Effector CD4-positive, alpha-beta T cell (primary cell): ENCODE data around the gene WFDC2. TPM values are rescaled to one million over a fixed set of nuclear protein-coding genes. Genes with fewer than 3 reads are reported as not detected.
A peak's percentile ranks its signal among the peaks of the same experiment; 100 is the strongest.

Source experiments
- DNase-seq: peaks from one replicate; pipeline ENCODE4 v3.0.0-alpha.2; 2020
- total RNA-seq: gene quantifications from one replicate; lab custom pipeline; 2026; lab: John Stamatoyannopoulos, UW

Gene WFDC2, protein sequence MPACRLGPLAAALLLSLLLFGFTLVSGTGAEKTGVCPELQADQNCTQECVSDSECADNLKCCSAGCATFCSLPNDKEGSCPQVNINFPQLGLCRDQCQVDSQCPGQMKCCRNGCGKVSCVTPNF
- not detected for total RNA-seq

- no peak for DNase-seq
Observed at GRCh38 chr20:45469336-45470261, at the start of gene WFDC2. TSS of gene WFDC2 (plus strand) at chr20:45469753. CDS start at chr20:45469782, 29 bp downstream.

DNA sequence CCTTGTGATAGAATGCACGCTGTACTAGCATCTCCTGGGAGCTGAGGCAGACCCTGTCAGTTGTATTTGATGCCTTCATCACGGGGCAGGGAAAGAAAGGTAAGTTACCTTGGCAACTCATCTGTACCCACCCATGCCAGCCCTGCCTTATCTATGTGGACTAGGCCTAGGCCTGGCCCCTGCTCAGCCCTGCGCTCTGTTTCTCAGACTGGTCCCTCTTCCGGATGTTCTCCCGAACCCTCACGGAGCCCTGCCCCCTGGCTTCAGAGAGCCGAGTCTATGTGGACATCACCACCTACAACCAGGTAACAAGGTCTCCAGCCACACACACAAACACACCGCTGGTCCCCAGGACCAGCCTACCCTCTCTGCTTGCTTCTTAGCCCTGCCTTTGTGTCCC lies 49.4 kb upstream of the WFDC2 start:
- no peak for DNase-seq

- no peak for DNase-seq
Observed at GRCh38 chr20:45423700-45424099, 45.9 kb upstream of the WFDC2 start.

- DNase-seq, result no peak
Observed at GRCh38 chr20:45425561-45425960, 44.0 kb upstream of the WFDC2 start.

- DNase-seq, result no peak
Observed at GRCh38 chr20:45426320-45427016, 43.1 kb upstream of the WFDC2 start.

DNA sequence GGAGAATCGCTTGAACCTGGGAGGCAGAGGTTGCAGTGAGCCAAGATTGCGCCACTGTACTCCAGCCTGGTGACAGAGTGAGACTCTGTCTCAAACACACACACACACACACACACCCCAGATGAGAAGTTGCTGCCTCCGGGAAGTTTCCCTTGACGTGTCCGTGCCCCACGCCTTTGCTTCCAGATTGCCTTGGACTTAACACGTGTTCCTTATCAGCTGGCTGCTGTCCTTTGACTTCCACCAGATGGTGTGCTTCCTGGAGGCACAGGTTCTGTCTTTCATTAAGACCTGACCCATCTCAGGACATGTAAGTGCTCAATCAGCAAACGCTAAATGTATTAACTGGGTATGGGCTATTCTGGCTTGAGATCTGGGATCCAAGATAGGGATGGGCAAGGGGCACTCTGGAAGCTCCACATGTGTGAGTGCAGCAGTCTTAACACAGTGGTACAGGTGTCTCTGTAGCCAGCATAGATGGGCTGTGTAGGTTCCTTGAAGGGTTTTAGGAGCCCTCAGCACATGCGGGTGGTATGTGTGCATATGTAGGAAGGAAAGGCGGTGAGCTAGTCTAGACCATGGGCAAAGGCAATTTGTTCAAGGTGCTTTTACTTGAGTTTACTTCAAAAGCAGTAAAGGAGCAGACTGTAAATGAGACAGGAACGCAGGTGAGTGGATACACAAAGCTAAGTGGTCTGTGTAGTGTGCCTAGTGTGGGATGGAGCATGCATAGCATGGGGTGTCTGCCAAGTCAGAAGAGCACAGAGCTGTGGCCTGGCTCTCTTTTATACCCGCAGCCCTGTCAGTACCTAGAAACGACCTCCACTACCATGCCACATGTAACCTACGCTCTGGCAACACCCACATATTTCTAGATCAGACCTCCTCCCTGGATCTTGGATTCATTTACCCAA lies 42.1 kb upstream of the WFDC2 start:
- no peak for DNase-seq

- no peak for DNase-seq
Observed at GRCh38 chr20:45429618-45430017, 39.9 kb upstream of the WFDC2 start.

- no peak for DNase-seq
Observed at GRCh38 chr20:45432294-45432693, 37.3 kb upstream of the WFDC2 start.

DNA sequence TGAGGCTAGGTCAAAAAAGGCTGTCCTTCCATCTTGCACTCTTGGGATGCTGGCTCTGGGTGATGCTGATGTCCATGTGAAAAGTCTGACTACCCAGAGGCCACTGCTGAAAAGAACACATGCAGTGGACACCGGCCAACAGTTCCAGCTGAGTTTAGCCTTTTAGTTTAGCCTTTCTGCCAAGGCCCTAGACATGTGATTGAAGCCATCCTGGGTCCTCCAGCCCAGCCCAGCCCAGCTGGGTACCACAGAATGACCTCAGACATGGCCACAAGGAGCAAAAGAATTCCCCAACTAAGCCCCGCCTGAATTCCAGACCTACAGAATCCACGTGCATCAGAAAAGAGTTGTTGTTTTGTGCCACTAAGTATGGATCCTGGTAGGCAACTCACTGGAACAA lies 36.2 kb upstream of the WFDC2 start:
- DNase-seq, result no peak

GRCh38 chr20:45433976-45434375 lies 35.6 kb upstream of the WFDC2 start:
- no peak for DNase-seq

DNA sequence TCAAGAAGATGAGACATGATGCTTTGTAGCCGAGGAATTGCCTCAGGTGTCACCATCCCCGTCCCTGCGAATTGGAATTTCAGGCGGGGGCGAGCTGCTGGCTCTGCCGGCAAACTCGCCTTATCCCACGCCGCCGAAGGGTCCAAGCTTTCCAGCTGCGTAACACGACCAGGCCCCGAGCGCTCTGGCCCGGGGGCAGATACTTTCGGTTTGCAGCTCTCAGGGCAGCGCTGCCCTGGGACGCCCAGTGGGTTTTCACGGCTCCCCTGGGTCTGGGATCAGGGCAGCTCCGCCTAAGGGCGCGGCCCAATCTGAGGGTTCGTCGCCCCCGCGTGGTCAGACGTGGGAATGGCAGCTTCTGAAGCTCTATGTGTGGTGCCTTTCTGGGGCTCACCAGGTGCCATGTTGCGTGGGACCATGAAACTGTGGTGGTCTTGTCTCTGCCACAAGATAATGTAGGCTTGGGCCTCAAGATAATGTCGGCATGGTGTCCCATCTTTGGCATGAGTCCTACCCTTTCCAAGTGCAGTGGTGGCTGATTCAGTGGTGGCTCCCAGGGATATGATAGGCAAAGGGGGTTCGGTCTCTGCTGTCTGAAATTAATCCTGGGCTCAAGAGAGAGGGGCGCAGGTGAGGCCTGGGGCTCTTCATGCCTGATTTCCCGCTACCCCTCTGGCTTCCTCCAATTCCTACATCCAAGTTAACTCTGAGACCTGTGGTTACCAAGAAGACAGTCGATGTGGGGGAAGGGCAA lies 32.6 kb upstream of the WFDC2 start:
- DNase-seq, result peak; percentile 82

GRCh38 chr20:45440424-45440823 lies 29.1 kb upstream of the WFDC2 start:
- DNase-seq, result no peak

DNA sequence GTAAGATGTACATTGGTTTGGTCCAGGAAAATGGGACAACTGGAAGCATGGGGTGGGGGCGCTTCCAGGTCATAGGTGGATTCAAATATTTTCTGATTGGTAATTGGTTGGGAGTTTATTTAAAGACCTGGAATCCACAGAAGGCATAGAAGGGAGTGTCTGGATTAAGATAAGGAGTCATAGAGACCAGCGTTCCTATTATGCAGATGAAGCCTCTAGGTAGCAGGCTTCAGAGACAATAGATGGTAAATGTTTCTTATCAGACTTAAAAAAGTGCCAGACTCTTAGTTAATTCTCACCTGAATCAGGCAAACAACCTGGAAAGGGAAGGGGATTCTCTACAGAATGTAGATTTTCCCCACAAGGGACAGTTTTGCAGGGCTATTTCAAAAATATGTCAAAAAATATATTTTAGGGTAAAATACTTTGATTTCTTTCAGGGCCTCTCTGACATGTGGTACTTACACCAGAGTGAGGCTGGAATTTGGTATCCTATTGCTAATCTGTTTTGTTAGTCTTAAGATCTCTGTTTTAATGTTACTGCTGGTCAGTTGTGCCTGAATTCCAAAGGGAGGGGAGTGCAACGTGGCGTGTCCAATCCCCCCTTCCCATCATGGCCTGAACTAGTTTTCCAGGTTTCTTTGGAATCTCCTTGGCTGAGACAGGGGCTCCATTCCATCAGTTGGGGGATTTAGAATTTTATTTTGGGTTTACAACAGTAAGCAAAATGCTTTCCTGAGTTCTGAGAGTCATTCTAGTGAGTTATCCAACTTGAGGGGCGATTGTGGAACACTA lies 28.5 kb upstream of the WFDC2 start:
- DNase-seq, result no peak

- no peak for DNase-seq
Observed at GRCh38 chr20:45441746-45442145, 27.8 kb upstream of the WFDC2 start.

- DNase-seq, result no peak
Observed at GRCh38 chr20:45444050-45444449, 25.5 kb upstream of the WFDC2 start.

- no peak for DNase-seq
Observed at GRCh38 chr20:45445805-45446562, 23.6 kb upstream of the WFDC2 start.

DNA sequence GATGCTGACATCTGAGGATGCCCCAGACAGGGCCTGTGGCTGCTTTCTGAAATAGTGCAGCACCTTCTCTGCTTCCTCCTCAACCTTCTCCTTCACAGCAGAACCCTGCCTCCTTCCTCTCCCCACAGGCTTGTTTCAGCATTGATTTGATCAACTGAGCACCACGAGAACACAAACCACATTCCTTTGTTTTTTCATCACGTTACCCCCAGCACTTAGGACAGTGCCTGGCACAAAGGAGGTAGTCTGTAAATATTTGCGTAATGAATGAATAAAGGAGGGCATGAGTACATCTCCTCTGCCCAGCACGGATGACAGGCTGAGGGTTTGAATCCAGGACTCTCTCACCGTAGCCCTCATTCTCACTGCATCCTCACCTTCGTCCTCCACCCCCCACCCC lies 21.3 kb upstream of the WFDC2 start:
- no peak for DNase-seq

- DNase-seq, result no peak
Observed at GRCh38 chr20:45449528-45449927, 20.0 kb upstream of the WFDC2 start.

- no peak for DNase-seq
Observed at GRCh38 chr20:45450097-45450818, 19.3 kb upstream of the WFDC2 start.

GRCh38 chr20:45452238-45452637 lies 17.3 kb upstream of the WFDC2 start:
- no peak for DNase-seq
